Memory B cell (primary cell): Measurements from ENCODE around the gene TEX11.
"Not testable (repeated sequence)": the region's sequence is repeated elsewhere in the genome, so short reads cannot be mapped to it uniquely, and the experiment has no call there.

Experiments
- ATAC-seq: fragments of 150-1000 bp; cut with Tn5 transposase; 2 replicates; pipeline ENCODE4 v1.10.0; 2021; ENCODE audit warnings: low read depth, mild to moderate bottlenecking, moderate library complexity
- DNase-seq, 2 donors: peaks; one replicate each; pipeline ENCODE4 v3.0.0; 2022; ENCODE audit warnings: low spot score in 2 of 2
- H3K27ac Mint-ChIP-seq: one replicate; pipeline ENCODE4 v1.8.0; 2022; ENCODE audit warnings: mild to moderate bottlenecking, moderate library complexity, mixed read lengths
- H3K27me3 Mint-ChIP-seq: one replicate; pipeline ENCODE4 v1.8.0; 2022; ENCODE audit warnings: mixed read lengths
- H3K36me3 Mint-ChIP-seq: one replicate; pipeline ENCODE4 v1.8.0; 2022; ENCODE audit warnings: mild to moderate bottlenecking, mixed read lengths
- H3K4me1 Mint-ChIP-seq: one replicate; pipeline ENCODE4 v1.8.0; 2022; ENCODE audit warnings: mixed read lengths
- H3K4me3 Mint-ChIP-seq: one replicate; pipeline ENCODE4 v1.8.0; 2022; ENCODE audit warnings: mild to moderate bottlenecking, moderate library complexity, mixed read lengths
- H3K9me3 Mint-ChIP-seq: one replicate; pipeline ENCODE4 v1.8.0; 2022; ENCODE audit warnings: mixed read lengths

TEX11 gene

GRCh38 chrX:70826715-70827114 is 81.8 kb downstream of the TEX11 start:
- H3K27me3 Mint-ChIP-seq = peaks cover 3% of the 10 kb centered on the region
- DNase-seq (no peak), ATAC-seq (no peak)
- no peak overlapping the region for H3K27ac Mint-ChIP-seq
- H3K4me1 Mint-ChIP-seq = no peaks in the 10 kb centered on the region
- no peaks in the 10 kb centered on the region for H3K9me3 Mint-ChIP-seq
- no peak overlapping the region for H3K4me3 Mint-ChIP-seq
- no peaks in the 10 kb centered on the region for H3K36me3 Mint-ChIP-seq

- no peaks in the 10 kb centered on the region for H3K36me3 Mint-ChIP-seq
- no peak overlapping the region for H3K27ac Mint-ChIP-seq
- H3K27me3 Mint-ChIP-seq = peaks cover 3% of the 10 kb centered on the region
- no peak overlapping the region for H3K4me3 Mint-ChIP-seq
- no peak for DNase-seq
- H3K4me1 Mint-ChIP-seq = no peaks in the 10 kb centered on the region
- ATAC-seq = no peak
- H3K9me3 Mint-ChIP-seq = peaks cover 2% of the 10 kb centered on the region
These were observed 83.1 kb downstream of the TEX11 start for GRCh38 chrX:70825366-70825765.

- DNase-seq (no peak), ATAC-seq (no peak)
- no peak overlapping the region for H3K4me3 Mint-ChIP-seq
- H3K36me3 Mint-ChIP-seq = no peaks in the 10 kb centered on the region
- H3K27me3 Mint-ChIP-seq = no peaks in the 10 kb centered on the region
- no peak overlapping the region for H3K27ac Mint-ChIP-seq
- no peaks in the 10 kb centered on the region for H3K4me1 Mint-ChIP-seq
- no peaks in the 10 kb centered on the region for H3K9me3 Mint-ChIP-seq
These were observed 99.3 kb downstream of the TEX11 start for GRCh38 chrX:70808942-70809940.

- H3K4me3 Mint-ChIP-seq = no peak overlapping the region
- no peaks in the 10 kb centered on the region for H3K4me1 Mint-ChIP-seq
- H3K9me3 Mint-ChIP-seq = no peaks in the 10 kb centered on the region
- no peak for DNase-seq
- no peak for ATAC-seq
- no peaks in the 10 kb centered on the region for H3K27me3 Mint-ChIP-seq
- H3K36me3 Mint-ChIP-seq = no peaks in the 10 kb centered on the region
- no peak overlapping the region for H3K27ac Mint-ChIP-seq
These were observed 102.4 kb downstream of the TEX11 start for GRCh38 chrX:70806081-70806480.

GRCh38 chrX:70796742-70797141 is 111.8 kb downstream of the TEX11 start:
- not testable (repeated sequence) for H3K27ac Mint-ChIP-seq

GRCh38 chrX:70774223-70774622 is 134.3 kb downstream of the TEX11 start:
- no peak for ATAC-seq
- no peak for DNase-seq
- Mint-ChIP-seq H3K27ac (no peak overlapping the region), H3K4me1 (no peaks in the 10 kb centered on the region), H3K27me3 (peaks cover 1% of the 10 kb centered on the region), H3K4me3 (no peak overlapping the region), H3K9me3 (no peaks in the 10 kb centered on the region), H3K36me3 (no peaks in the 10 kb centered on the region)

More at GRCh38 chrX:70796742-70797141, 111.8 kb downstream of the TEX11 start:
- ATAC-seq, H3K36me3 Mint-ChIP-seq, H3K4me1 Mint-ChIP-seq, H3K9me3 Mint-ChIP-seq, DNase-seq, H3K4me3 Mint-ChIP-seq, H3K27me3 Mint-ChIP-seq: not testable (repeated sequence)

GRCh38 chrX:70769659-70770227 is 138.8 kb downstream of the TEX11 start:
- peaks cover 3% of the 10 kb centered on the region for H3K27me3 Mint-ChIP-seq
- no peaks in the 10 kb centered on the region for H3K9me3 Mint-ChIP-seq
- ATAC-seq = no peak

GRCh38 chrX:70762285-70762684 is 146.2 kb downstream of the TEX11 start:
- no peaks in the 10 kb centered on the region for H3K9me3 Mint-ChIP-seq
- no peak for DNase-seq
- no peaks in the 10 kb centered on the region for H3K36me3 Mint-ChIP-seq
- no peaks in the 10 kb centered on the region for H3K4me1 Mint-ChIP-seq
- ATAC-seq = no peak
- H3K27me3 Mint-ChIP-seq = peaks cover 9% of the 10 kb centered on the region
- H3K4me3 Mint-ChIP-seq = no peak overlapping the region
- H3K27ac Mint-ChIP-seq = no peak overlapping the region

More at GRCh38 chrX:70769659-70770227, 138.8 kb downstream of the TEX11 start:
- Mint-ChIP-seq H3K4me1 (no peaks in the 10 kb centered on the region), H3K36me3 (no peaks in the 10 kb centered on the region), H3K27ac (no peak overlapping the region), H3K4me3 (no peak overlapping the region)
- no peak for DNase-seq

- Mint-ChIP-seq H3K27ac (no peak overlapping the region), H3K4me3 (no peak overlapping the region)
- ATAC-seq = no peak
These were observed 152.7 kb downstream of the TEX11 start for GRCh38 chrX:70755850-70756249.

GRCh38 chrX:70754169-70754848 is 154.2 kb downstream of the TEX11 start:
- no peaks in the 10 kb centered on the region for H3K4me1 Mint-ChIP-seq
- H3K9me3 Mint-ChIP-seq = no peaks in the 10 kb centered on the region
- ATAC-seq = no peak
- no peak overlapping the region for H3K4me3 Mint-ChIP-seq
- H3K36me3 Mint-ChIP-seq = no peaks in the 10 kb centered on the region
- peaks cover 16% of the 10 kb centered on the region for H3K27me3 Mint-ChIP-seq
- DNase-seq = no peak
- no peak overlapping the region for H3K27ac Mint-ChIP-seq

More at GRCh38 chrX:70755850-70756249, 152.7 kb downstream of the TEX11 start:
- no peaks in the 10 kb centered on the region for H3K4me1 Mint-ChIP-seq
- no peaks in the 10 kb centered on the region for H3K9me3 Mint-ChIP-seq
- no peak for DNase-seq
- H3K36me3 Mint-ChIP-seq = no peaks in the 10 kb centered on the region
- peaks cover 19% of the 10 kb centered on the region for H3K27me3 Mint-ChIP-seq

- not testable (repeated sequence) for H3K9me3 Mint-ChIP-seq, H3K27ac Mint-ChIP-seq, ATAC-seq, H3K4me1 Mint-ChIP-seq, DNase-seq, H3K27me3 Mint-ChIP-seq, H3K4me3 Mint-ChIP-seq, H3K36me3 Mint-ChIP-seq
These were observed 174.7 kb downstream of the TEX11 start for GRCh38 chrX:70733774-70734173.

- H3K27me3 Mint-ChIP-seq, H3K4me3 Mint-ChIP-seq, H3K9me3 Mint-ChIP-seq, H3K27ac Mint-ChIP-seq, H3K36me3 Mint-ChIP-seq, H3K4me1 Mint-ChIP-seq, DNase-seq, ATAC-seq: not testable (repeated sequence)
These were observed 180.6 kb downstream of the TEX11 start for GRCh38 chrX:70727961-70728360.

GRCh38 chrX:70720721-70721120 is 187.8 kb downstream of the TEX11 start:
- Mint-ChIP-seq H3K27ac (no peak overlapping the region), H3K9me3 (no peaks in the 10 kb centered on the region), H3K4me3 (no peak overlapping the region), H3K4me1 (no peaks in the 10 kb centered on the region), H3K36me3 (no peaks in the 10 kb centered on the region), H3K27me3 (no peaks in the 10 kb centered on the region)
- ATAC-seq = no peak
- no peak for DNase-seq

GRCh38 chrX:70711336-70711735 is 197.2 kb downstream of the TEX11 start:
- not testable (repeated sequence) for H3K27me3 Mint-ChIP-seq, H3K9me3 Mint-ChIP-seq, DNase-seq, H3K36me3 Mint-ChIP-seq, H3K4me3 Mint-ChIP-seq, H3K27ac Mint-ChIP-seq, H3K4me1 Mint-ChIP-seq, ATAC-seq
